Breast epithelium (tissue), 4 donors: ENCODE results near the gene C9orf43. TPM values are rescaled to one million over a fixed set of nuclear protein-coding genes. Genes with fewer than 3 reads are reported as not detected.

Experiments
- DNase-seq, 2 donors: peaks; one replicate each; pipeline ENCODE4 v3.0.0-alpha.2; 2019; ENCODE audit warnings: low spot score in 2 of 2
- H3K27ac ChIP-seq, 2 donors: fragments of 200-600 bp; sonication (generic) in 1 of 2; one replicate each; pipeline ENCODE4 v1.5.1; 2016 to 2019; ENCODE audit warnings: mild to moderate bottlenecking in 1 of 2
- H3K27me3 ChIP-seq, 2 donors: fragments of 200-600 bp; sonication (generic) in 1 of 2; one replicate each; pipeline versions ENCODE4 v1.5.1 to v1.6.0; 2017 to 2019; ENCODE audit warnings: control low read depth in 1 of 2, mild to moderate bottlenecking in 1 of 2
- H3K36me3 ChIP-seq: fragments of 200-600 bp; one replicate; pipeline ENCODE4 v1.5.1; 2019
- H3K4me1 ChIP-seq, 2 donors: fragments of 200-600 bp; sonication (generic); one replicate each; pipeline ENCODE4 v1.5.1; 2016 to 2019; ENCODE audit warnings: control low read depth in 1 of 2
- H3K4me3 ChIP-seq, 3 donors: fragments of 200-600 bp; sonication (generic); 1 replicate in 2 of 3; 2 replicates in 1 of 3; pipeline ENCODE4 v1.5.1; 2016 to 2019; ENCODE audit warnings: mild to moderate bottlenecking in 3 of 3, moderate library complexity in 2 of 3
- H3K9me3 ChIP-seq, 2 donors: fragments of 200-600 bp; sonication (generic) in 1 of 2; one replicate each; pipeline ENCODE4 v1.5.1; 2016 to 2019; ENCODE audit warnings: control low read depth in 1 of 2
- CTCF ChIP-seq, 3 donors: fragments of 450-650 bp; IDR thresholded peaks; one replicate each; pipeline ENCODE4 v1.5.1; 2016 to 2017; ENCODE audit warnings: antibody characterized with exemption in 3 of 3, mild to moderate bottlenecking in 3 of 3, moderate library complexity in 3 of 3
- POLR2A ChIP-seq: fragments of 450-650 bp; IDR thresholded peaks from one replicate; pipeline ENCODE4 v1.6.1; 2016; ENCODE audit warnings: antibody characterized with exemption, mild to moderate bottlenecking, moderate library complexity
- POLR2AphosphoS5 ChIP-seq, 3 donors: sonication (generic); formaldehyde crosslinking; IDR thresholded peaks; one replicate each; pipeline ENCODE4 v1.6.1; 2017; ENCODE audit warnings: antibody characterized with exemption in 3 of 3
- intact Hi-C: fragments of 100-400 bp; cut with DNase I; formaldehyde crosslinking; loops from one replicate; pipeline ENCODE4 v1.15.1; 2023; ENCODE audit warnings: low total_unique reads
- total RNA-seq, 3 donors: library from RNA; depleted of rRNA; stranded (reverse); fragments of >200 nt; gene quantifications; one replicate each; pipeline ENCODE4 v1.1.0, GENCODE V29; 2016

Gene C9orf43
- total RNA-seq, 3 donors from 2014 or later: 0.59 to 1.6 (median 0.66) TPM

GRCh38 chr9:113471566-113471965 is 61.0 kb downstream of the C9orf43 start:
- H3K4me1 ChIP-seq: no peaks in the 10 kb centered on the region
- no peak overlapping the region for H3K27ac ChIP-seq
- H3K4me3 ChIP-seq: no peak overlapping the region

GRCh38 chr9:113472199-113472598 is 61.7 kb downstream of the C9orf43 start:
- no peak overlapping the region for H3K4me3 ChIP-seq
- no peaks in the 10 kb centered on the region for H3K27me3 ChIP-seq
- H3K9me3 ChIP-seq: no peaks in the 10 kb centered on the region
- no peaks in the 10 kb centered on the region for H3K36me3 ChIP-seq
- TF ChIP-seq POLR2AphosphoS5 (IDR thresholded peaks at IDR 0.05) (no peak), CTCF (IDR thresholded peaks at IDR 0.05) (no peak)
- H3K4me1 ChIP-seq: no peaks in the 10 kb centered on the region
- DNase-seq: no peak
- H3K27ac ChIP-seq: no peak overlapping the region
- intact Hi-C loops: no loop called here

More at GRCh38 chr9:113471566-113471965, 61.0 kb downstream of the C9orf43 start:
- TF ChIP-seq POLR2AphosphoS5 (IDR thresholded peaks at IDR 0.05) (no peak), CTCF (IDR thresholded peaks at IDR 0.05) (no peak), POLR2A (no peak)
- intact Hi-C loops: no loop called here
- no peaks in the 10 kb centered on the region for H3K36me3 ChIP-seq
- no peaks in the 10 kb centered on the region for H3K9me3 ChIP-seq
- no peaks in the 10 kb centered on the region for H3K27me3 ChIP-seq
- DNase-seq: no peak

- H3K36me3 ChIP-seq: no peaks in the 10 kb centered on the region
- intact Hi-C loops: no loop called here
- DNase-seq: no peak
- H3K27me3 ChIP-seq: no peaks in the 10 kb centered on the region
- H3K4me3 ChIP-seq: no peak overlapping the region
- TF ChIP-seq POLR2A: no peak
- no peak for TF ChIP-seq POLR2AphosphoS5 (IDR thresholded peaks at IDR 0.05)
- TF ChIP-seq CTCF (IDR thresholded peaks at IDR 0.05): no peak
- H3K27ac ChIP-seq: no peak overlapping the region
- no peaks in the 10 kb centered on the region for H3K9me3 ChIP-seq
- H3K4me1 ChIP-seq: no peaks in the 10 kb centered on the region
These were observed 63.9 kb downstream of the C9orf43 start for GRCh38 chr9:113474360-113475028.

- Histone ChIP-seq H3K27ac (no peak overlapping the region), H3K27me3 (no peaks in the 10 kb centered on the region), H3K9me3 (no peaks in the 10 kb centered on the region), H3K36me3 (no peaks in the 10 kb centered on the region), H3K4me3 (no peak overlapping the region), H3K4me1 (no peaks in the 10 kb centered on the region)
- no peak for TF ChIP-seq POLR2AphosphoS5 (IDR thresholded peaks at IDR 0.05)
- no peak for TF ChIP-seq POLR2A
- no peak for TF ChIP-seq CTCF (IDR thresholded peaks at IDR 0.05)
- no peak for DNase-seq
- intact Hi-C loops: no loop called here
These were observed 64.5 kb downstream of the C9orf43 start for GRCh38 chr9:113475031-113475430.

- Histone ChIP-seq H3K4me3 (no peak overlapping the region), H3K9me3 (no peaks in the 10 kb centered on the region), H3K36me3 (no peaks in the 10 kb centered on the region), H3K27ac (no peak overlapping the region), H3K27me3 (no peaks in the 10 kb centered on the region), H3K4me1 (no peaks in the 10 kb centered on the region)
- TF ChIP-seq POLR2AphosphoS5 (IDR thresholded peaks at IDR 0.05) (no peak), POLR2A (no peak), CTCF (IDR thresholded peaks at IDR 0.05) (no peak)
- DNase-seq: no peak
- intact Hi-C loops: no loop called here
These were observed 65.4 kb downstream of the C9orf43 start for GRCh38 chr9:113475992-113476391.
